Measurements from ENCODE around the gene NAT10. TPM values are rescaled to one million over a fixed set of nuclear protein-coding genes. Genes with fewer than 3 reads are reported as not detected.

NAT10 gene
- polyA plus RNA-seq, 1 experiment, result 30.5 TPM

DNA sequence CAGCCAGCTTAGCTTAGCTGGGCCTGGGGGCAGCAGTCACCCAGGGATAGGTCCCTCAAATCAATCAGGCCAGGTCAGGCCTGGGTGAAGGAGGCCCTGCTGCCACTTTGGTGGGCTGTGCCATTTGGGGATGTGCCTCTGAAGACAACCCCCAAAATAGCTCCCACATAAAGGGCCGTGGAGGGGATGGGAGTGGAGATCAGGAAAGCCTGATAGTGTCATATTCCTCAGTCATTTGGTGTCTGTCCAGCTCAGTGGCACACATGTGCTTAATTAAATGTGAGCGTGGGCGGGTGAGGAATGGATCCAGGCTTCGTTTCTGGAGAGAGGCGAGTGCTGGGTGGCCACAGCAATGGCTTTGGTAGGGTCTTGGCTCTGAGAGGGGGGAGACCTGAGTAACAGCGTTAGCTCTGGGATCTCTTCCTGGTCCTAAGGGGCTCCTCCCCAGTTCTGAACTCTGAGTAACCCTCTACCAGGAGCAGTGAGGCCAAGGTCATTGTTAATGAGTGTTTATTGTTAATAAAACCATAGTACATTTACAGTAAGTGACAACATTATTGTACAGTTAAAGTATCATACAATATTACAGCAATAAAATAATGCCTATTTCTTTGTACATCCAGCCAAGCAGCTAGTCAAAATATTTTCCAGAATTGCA is 45.2 kb downstream of the NAT10 start:
- Histone ChIP-seq H3K27me3 (ENCODE audit: control insufficient read depth, insufficient read depth, low read length) (no peaks in the 10 kb centered on the region), H3K4me3 (ENCODE audit: low read depth, low read length) (no peak overlapping the region), H3K9me3 (ENCODE audit: control insufficient read depth, insufficient read depth, low read length) (no peaks in the 10 kb centered on the region), H3K27ac (ENCODE audit: low read depth, low read length) (no peak overlapping the region)
- CTCF ChIA-PET, result interaction anchor here (0.7 to 1.9 kb wide), 6 partner anchors 22 to 289 kb away, joined by 3 to 5 read pairs (median 4); partner anchors contain the start of gene ABTB2
- POLR2A ChIA-PET, result no interaction called here
- TF ChIP-seq, protein P1, sequence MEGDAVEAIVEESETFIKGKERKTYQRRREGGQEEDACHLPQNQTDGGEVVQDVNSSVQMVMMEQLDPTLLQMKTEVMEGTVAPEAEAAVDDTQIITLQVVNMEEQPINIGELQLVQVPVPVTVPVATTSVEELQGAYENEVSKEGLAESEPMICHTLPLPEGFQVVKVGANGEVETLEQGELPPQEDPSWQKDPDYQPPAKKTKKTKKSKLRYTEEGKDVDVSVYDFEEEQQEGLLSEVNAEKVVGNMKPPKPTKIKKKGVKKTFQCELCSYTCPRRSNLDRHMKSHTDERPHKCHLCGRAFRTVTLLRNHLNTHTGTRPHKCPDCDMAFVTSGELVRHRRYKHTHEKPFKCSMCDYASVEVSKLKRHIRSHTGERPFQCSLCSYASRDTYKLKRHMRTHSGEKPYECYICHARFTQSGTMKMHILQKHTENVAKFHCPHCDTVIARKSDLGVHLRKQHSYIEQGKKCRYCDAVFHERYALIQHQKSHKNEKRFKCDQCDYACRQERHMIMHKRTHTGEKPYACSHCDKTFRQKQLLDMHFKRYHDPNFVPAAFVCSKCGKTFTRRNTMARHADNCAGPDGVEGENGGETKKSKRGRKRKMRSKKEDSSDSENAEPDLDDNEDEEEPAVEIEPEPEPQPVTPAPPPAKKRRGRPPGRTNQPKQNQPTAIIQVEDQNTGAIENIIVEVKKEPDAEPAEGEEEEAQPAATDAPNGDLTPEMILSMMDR (IDR thresholded peaks at IDR 0.05; ENCODE audit: low read depth, low read length), result no peak
- no peak for DNase-seq (ENCODE audit: low read depth, low spot score)

DNA sequence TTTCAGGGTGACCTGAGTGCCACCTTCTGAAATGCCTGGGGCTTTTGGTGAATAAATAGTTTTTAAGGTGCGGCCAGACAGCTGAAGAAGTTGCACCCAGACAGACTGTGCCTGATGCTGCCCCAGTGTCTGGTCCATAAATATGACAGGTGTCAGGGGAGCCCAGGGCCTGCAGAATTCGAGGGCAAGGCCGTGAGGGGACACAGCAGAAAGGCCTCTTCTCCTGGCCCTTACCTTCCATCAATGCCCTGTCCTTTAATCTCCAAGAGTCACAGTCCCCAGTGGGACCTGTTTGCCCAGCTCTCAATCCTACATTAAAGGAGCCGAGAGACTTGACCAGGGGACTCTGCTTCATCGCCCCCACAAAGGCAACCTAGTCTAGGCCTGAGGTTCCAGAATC is 45.7 kb downstream of the NAT10 start:
- CTCF ChIA-PET, result interaction anchor here (1.0 to 1.9 kb wide), 3 partner anchors 22 to 210 kb away, joined by 3 to 5 read pairs (median 4); no protein-coding TSS in a partner anchor
- POLR2A ChIA-PET, result no interaction called here
- TF ChIP-seq, protein P1 (IDR thresholded peaks at IDR 0.05; ENCODE audit: low read depth, low read length), result no peak
- Histone ChIP-seq H3K27ac (ENCODE audit: low read depth, low read length) (no peak overlapping the region), H3K9me3 (ENCODE audit: control insufficient read depth, insufficient read depth, low read length) (no peaks in the 10 kb centered on the region), H3K27me3 (ENCODE audit: control insufficient read depth, insufficient read depth, low read length) (no peaks in the 10 kb centered on the region), H3K4me3 (ENCODE audit: low read depth, low read length) (no peak overlapping the region)
- no peak for DNase-seq (ENCODE audit: low read depth, low spot score)

DNA sequence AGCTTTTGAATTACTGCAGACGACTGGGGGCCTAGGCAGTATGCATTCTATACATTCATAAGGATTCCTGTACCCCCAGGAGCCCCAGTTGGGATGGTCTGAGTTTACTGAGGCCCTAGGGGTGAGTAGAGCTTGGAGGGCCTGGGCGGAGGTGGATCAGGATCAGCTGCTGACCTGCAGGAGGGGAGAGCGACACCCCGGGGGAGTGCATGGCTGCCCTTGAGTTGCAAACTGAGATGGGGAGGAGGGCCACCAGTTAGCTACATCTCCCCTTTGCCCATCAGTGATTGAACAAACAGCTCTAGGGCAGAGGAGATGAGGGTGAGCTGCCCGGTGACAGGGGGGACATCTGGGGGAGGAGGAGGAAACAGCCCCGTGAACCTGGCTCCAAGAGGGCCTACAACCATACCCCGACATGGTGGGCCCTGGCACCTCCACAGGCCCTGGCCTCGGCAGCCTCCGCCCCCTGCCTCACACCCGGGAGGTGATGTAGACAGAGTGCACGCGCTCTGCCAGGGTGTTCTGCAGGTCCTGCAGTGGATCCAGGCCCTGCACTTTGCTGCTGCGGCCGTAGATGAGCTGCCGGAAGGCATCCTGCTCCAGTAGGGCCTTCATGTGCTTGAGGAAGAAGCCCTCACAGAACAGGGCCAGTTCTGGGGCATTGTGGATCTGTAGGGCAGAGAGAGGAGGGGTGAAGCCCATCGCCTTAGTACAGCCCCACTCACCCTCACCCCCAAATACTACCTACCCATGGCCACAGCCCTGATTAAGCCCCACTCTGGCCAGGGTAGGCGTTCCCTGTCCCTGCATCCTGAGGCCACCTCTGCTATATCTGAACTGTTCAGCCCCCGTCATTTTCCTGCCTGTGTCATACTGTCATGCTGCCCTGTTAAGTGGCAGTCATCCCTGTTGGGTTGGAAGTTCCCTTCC is 46.8 kb downstream of the NAT10 start:
- no peak for DNase-seq (ENCODE audit: low read depth, low spot score)
- Histone ChIP-seq H3K4me3 (ENCODE audit: low read depth, low read length) (no peak overlapping the region), H3K27me3 (ENCODE audit: control insufficient read depth, insufficient read depth, low read length) (no peaks in the 10 kb centered on the region), H3K27ac (ENCODE audit: low read depth, low read length) (no peak overlapping the region), H3K9me3 (ENCODE audit: control insufficient read depth, insufficient read depth, low read length) (no peaks in the 10 kb centered on the region)
- POLR2A ChIA-PET, result no interaction called here
- TF ChIP-seq, protein P1 (IDR thresholded peaks at IDR 0.05; ENCODE audit: low read depth, low read length), result no peak
- CTCF ChIA-PET, result interaction anchor here (1.2 kb wide), 1 partner anchor 21 kb away, joined by 3 read pairs; no protein-coding TSS in a partner anchor

- Histone ChIP-seq H3K4me3 (ENCODE audit: low read depth, low read length) (no peak overlapping the region), H3K27ac (ENCODE audit: low read depth, low read length) (no peak overlapping the region), H3K9me3 (ENCODE audit: control insufficient read depth, insufficient read depth, low read length) (no peaks in the 10 kb centered on the region), H3K27me3 (ENCODE audit: control insufficient read depth, insufficient read depth, low read length) (no peaks in the 10 kb centered on the region)
- ChIA-PET POLR2A (interaction anchor here (0.5 kb wide), 1 partner anchor 120 kb away, joined by 3 read pairs; no protein-coding TSS in a partner anchor), CTCF (interaction anchor here (0.6 kb wide), 1 partner anchor 1029 kb away, joined by 5 read pairs; no protein-coding TSS in a partner anchor)
- TF ChIP-seq, protein P1 (IDR thresholded peaks at IDR 0.05; ENCODE audit: low read depth, low read length), result no peak
- no peak for DNase-seq (ENCODE audit: low read depth, low spot score)
These were observed 48.8 kb downstream of the NAT10 start for GRCh38 chr11:34154059-34154875.
